A673 (cell line): ENCODE results near the gene MAT1A. TPM values are rescaled to one million over a fixed set of nuclear protein-coding genes. Genes with fewer than 3 reads are reported as not detected.

Experiments used
- BruUV-seq: library from RNA; stranded (reverse); fragments of 400-500 nt; replicated peaks from 2 replicates; lab custom pipeline; 2021; lab: Mats Ljungman, UMichigan
- CTCF ChIA-PET: fragments of 300-600 bp; sonication (Branson Sonifier 250); formaldehyde crosslinking; loops from one replicate; lab custom pipeline; 2022; ENCODE audit warnings: antibody characterized with exemption; lab: Charles Lee
- POLR2A ChIA-PET: fragments of 300-600 bp; sonication (Branson Sonifier 250); formaldehyde crosslinking; loops from one replicate; lab custom pipeline; 2022; ENCODE audit warnings: antibody characterized with exemption; ENCODE audit not compliant: low non-redundant PET; lab: Charles Lee
- DNase-seq: peaks from one replicate; pipeline ENCODE4 v3.0.0-alpha.2; 2015; ENCODE audit warnings: low spot score
- H3K27ac ChIP-seq: fragments of 200-600 bp; sonication (generic); 2 replicates; pipeline ENCODE4 v1.5.1; 2016; ENCODE audit warnings: mixed run types, low read depth, mild to moderate bottlenecking, mixed read lengths, antibody characterized with exemption, low read length; ENCODE audit not compliant: poor library complexity, severe bottlenecking
- H3K27me3 ChIP-seq: fragments of 200-600 bp; sonication (generic); replicated peaks from 2 replicates; pipeline ENCODE4 v1.6.1; 2017; ENCODE audit warnings: mixed run types, low read depth, mild to moderate bottlenecking, mixed read lengths, antibody characterized with exemption, low read length; ENCODE audit not compliant: insufficient read depth, poor library complexity
- H3K36me3 ChIP-seq: fragments of 200-600 bp; sonication (generic); 2 replicates; pipeline ENCODE4 v1.6.1; 2016; ENCODE audit warnings: mixed run types, mild to moderate bottlenecking, mixed read lengths, antibody characterized with exemption, low read length; ENCODE audit not compliant: insufficient read depth, poor library complexity, severe bottlenecking
- H3K4me1 ChIP-seq: fragments of 200-600 bp; sonication (generic); 2 replicates; pipeline ENCODE4 v1.6.1; 2017; ENCODE audit warnings: mixed run types, mild to moderate bottlenecking, mixed read lengths, antibody characterized with exemption, low read length; ENCODE audit not compliant: insufficient read depth, poor library complexity, severe bottlenecking
- H3K4me3 ChIP-seq: fragments of 200-600 bp; sonication (generic); 2 replicates; pipeline ENCODE4 v1.5.1; 2016; ENCODE audit warnings: low read depth, mixed run types, mild to moderate bottlenecking, mixed read lengths, low read length; ENCODE audit not compliant: poor library complexity, severe bottlenecking
- H3K9me3 ChIP-seq: fragments of 200-600 bp; sonication (generic); 2 replicates; pipeline ENCODE4 v1.6.1; 2016; ENCODE audit warnings: mixed run types, low read depth, mild to moderate bottlenecking, mixed read lengths, antibody characterized with exemption, low read length; ENCODE audit not compliant: poor library complexity, severe bottlenecking
- EZH2 ChIP-seq: fragments of 200-600 bp; sonication (generic); IDR thresholded peaks from 2 replicates; pipeline ENCODE4 v1.6.1; 2017; ENCODE audit warnings: borderline replicate concordance, low read depth, mild to moderate bottlenecking, mixed read lengths, antibody characterized with exemption, low read length; ENCODE audit not compliant: poor library complexity, severe bottlenecking
- intact Hi-C: fragments of 100-400 bp; cut with micrococcal nuclease; formaldehyde crosslinking; loops from one replicate; pipeline ENCODE4 v1.10.0; 2022; ENCODE audit not compliant: unreplicated experiment
- total RNA-seq: library from RNA; stranded (reverse); gene quantifications from 2 replicates; pipeline ENCODE4 v1.2.3, GENCODE V29; 2021
- TF ChIP-seq, protein P1 (sequence below): fragments of 300-800, 200-600 bp; sonication (generic); conservative IDR thresholded peaks from 2 replicates; pipeline ENCODE4 v1.5.1; 2017; ENCODE audit warnings: low read depth, mild to moderate bottlenecking, antibody characterized with exemption, low read length, moderate library complexity, mixed read lengths

Gene MAT1A
- total RNA-seq, 1 experiment from 2014 or later = not detected

DNA sequence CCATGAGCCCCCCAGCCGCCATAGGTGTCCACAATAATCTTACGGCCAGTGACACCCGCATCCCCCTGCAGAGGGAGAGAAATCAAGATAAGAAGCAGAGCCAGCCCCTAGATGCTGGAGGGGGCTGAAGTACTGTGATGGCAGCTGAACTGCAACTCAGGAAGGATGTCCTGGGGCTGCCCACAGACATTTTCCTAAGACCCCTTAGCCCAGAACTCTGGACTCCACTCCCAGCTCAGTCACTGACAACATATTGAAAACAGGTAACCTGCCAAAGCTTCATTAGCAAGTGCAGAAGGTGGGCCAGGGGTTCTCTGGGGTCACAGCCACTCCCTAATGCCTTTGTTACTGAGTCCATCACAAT is 14.3 kb downstream of the MAT1A start:
- intact Hi-C loops = no loop called here
- Histone ChIP-seq H3K4me3 (no peak overlapping the region), H3K36me3 (no peaks in the 10 kb centered on the region), H3K4me1 (no peaks in the 10 kb centered on the region), H3K9me3 (no peaks in the 10 kb centered on the region), H3K27me3 (no peaks in the 10 kb centered on the region), H3K27ac (no peak overlapping the region)
- TF ChIP-seq, protein P1, sequence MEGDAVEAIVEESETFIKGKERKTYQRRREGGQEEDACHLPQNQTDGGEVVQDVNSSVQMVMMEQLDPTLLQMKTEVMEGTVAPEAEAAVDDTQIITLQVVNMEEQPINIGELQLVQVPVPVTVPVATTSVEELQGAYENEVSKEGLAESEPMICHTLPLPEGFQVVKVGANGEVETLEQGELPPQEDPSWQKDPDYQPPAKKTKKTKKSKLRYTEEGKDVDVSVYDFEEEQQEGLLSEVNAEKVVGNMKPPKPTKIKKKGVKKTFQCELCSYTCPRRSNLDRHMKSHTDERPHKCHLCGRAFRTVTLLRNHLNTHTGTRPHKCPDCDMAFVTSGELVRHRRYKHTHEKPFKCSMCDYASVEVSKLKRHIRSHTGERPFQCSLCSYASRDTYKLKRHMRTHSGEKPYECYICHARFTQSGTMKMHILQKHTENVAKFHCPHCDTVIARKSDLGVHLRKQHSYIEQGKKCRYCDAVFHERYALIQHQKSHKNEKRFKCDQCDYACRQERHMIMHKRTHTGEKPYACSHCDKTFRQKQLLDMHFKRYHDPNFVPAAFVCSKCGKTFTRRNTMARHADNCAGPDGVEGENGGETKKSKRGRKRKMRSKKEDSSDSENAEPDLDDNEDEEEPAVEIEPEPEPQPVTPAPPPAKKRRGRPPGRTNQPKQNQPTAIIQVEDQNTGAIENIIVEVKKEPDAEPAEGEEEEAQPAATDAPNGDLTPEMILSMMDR = no peak
- TF ChIP-seq EZH2 = no peak
- POLR2A ChIA-PET = no interaction called here
- no peak for DNase-seq
- CTCF ChIA-PET = no interaction called here
- no TSS peak for BruUV-seq

DNA sequence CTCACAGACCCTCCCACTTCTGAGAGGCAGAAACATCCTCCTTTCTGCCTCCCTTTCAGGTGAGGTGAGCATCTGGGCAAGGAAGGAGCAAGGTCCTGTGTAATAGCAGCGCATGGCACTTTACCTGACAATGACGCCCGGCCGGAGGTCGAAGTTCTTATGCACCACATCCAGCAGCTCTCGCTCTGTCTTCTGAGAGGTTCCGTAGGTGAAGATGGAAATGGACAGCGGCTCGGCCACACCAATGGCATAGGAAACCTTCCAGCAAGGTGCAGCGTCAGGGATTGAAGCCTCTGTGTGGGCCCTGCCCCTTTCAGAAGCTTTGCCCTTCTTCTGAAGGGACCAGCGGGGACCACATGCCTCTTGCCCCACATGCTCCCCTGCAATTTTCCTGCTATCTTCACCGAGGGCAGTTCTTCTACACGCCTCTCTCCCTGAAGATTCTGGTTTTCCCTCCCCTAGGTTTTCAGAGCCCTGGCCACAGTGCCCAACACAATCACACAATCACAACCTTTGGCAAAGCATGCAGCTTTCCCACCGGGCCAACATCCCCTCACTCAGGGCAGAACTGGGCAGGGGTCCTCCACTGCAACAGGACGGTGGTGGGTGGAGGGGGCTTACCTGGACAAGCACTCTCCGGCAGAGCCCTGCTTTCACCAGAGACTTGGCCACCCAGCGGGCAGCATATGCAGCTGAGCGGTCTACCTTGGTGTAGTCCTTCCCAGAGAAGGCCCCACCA is 14.9 kb downstream of the MAT1A start:
- no peaks in the 10 kb centered on the region for H3K9me3 ChIP-seq
- intact Hi-C loops = no loop called here
- no peak for DNase-seq
- POLR2A ChIA-PET = no interaction called here
- no peaks in the 10 kb centered on the region for H3K27me3 ChIP-seq
- H3K4me3 ChIP-seq = no peak overlapping the region
- no peak overlapping the region for H3K27ac ChIP-seq
- BruUV-seq = no TSS peak
- H3K4me1 ChIP-seq = no peaks in the 10 kb centered on the region
- CTCF ChIA-PET = no interaction called here
- no peak for TF ChIP-seq EZH2
- TF ChIP-seq, protein P1 = no peak
- H3K36me3 ChIP-seq = no peaks in the 10 kb centered on the region

DNA sequence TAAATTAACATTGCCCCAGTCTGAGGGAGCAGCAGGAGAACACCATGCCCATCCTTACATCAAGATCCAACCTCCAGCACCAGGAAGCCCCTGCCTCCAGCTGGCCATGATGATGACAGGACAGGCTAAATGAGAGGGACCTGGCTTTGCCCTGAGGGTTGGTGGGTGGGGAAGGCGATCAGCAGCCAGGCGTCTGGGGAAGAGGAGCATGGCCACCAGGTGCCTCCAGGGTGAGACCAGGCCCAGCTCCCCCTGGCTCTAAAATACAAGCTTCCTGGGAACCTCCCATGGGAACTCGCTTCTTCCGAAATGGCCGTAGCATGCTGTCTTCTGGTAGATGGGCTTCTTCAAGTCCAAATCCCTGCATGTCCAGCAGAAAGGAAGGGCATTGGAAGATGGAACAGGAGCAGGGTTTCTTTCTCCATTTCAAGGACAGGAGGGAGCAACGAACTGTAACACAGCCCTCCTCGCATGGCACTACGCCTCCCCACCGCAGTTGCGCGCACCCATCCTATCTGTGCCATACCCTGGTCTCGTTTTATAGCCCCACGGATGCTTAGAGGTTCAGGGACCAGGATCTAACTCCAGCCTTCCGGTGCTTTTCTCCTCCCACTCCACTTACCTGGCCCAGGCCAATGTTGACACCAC is 15.8 kb downstream of the MAT1A start:
- TF ChIP-seq EZH2 = no peak
- TF ChIP-seq, protein P1 = no peak
- no TSS peak for BruUV-seq
- CTCF ChIA-PET = no interaction called here
- no peaks in the 10 kb centered on the region for H3K9me3 ChIP-seq
- no peak for DNase-seq
- H3K27me3 ChIP-seq = no peaks in the 10 kb centered on the region
- intact Hi-C loops = no loop called here
- H3K4me1 ChIP-seq = no peaks in the 10 kb centered on the region
- no peak overlapping the region for H3K27ac ChIP-seq
- H3K4me3 ChIP-seq = no peak overlapping the region
- POLR2A ChIA-PET = no interaction called here
- H3K36me3 ChIP-seq = no peaks in the 10 kb centered on the region
